HG03520 (cell line): ENCODE data around the gene AMD1.
"Not testable (repeated sequence)": the region's sequence is repeated elsewhere in the genome, so short reads cannot be mapped to it uniquely, and the experiment has no call there.

Experiments
- ATAC-seq: cut with Tn5 transposase; IDR thresholded peaks from one replicate; pipeline ENCODE4 v1.9.1; 2021; ENCODE audit warnings: mild to moderate bottlenecking, moderate library complexity; ENCODE audit not compliant: unreplicated experiment

AMD1 gene

DNA sequence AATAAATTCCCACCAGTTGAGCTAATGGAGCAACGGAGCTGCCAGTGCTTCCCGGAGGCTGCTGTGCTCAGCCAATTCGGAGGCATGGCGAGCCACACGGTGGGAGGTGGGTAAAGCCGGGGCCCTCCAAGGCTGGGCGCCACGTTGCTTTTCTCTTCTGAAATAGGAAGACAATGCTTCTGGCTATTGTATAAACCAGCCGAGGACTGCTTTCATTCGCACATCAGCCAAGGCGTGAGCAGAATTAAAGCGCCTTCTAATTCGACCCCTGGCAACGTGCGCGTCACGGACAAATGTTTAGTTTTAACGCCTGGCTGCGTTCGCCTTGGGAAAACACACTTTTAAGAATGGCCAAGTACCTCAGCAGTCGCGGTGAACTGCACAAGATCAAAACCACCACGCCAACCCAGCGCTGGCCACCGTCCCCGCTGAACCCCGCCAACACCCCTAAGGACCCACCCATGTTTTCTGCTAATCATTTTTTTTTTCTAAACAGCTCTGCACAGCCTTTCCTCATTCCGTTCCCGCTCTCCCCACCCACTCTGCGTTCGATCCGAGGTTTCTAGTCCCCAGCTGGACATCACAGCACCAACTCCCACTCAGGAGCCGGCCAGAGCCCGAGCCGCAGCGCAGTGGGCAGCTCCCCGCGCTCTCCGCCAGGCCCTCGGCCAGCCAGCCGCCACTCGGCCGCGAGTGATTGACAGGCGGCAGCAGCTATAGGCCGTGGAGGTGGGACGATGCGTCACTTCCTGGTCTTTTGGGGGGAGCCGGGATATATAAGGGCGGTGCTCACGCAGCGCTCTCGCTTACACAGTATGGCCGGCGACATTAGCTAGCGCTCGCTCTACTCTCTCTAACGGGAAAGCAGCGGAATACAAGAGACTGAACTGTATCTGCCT lies at the start of gene AMD1:
AMD1 (plus strand) TSS at position 805 of the 899 bp plus-strand sequence. CDS start 321 bp downstream, outside the sequence.
- peak; percentile 65 for ATAC-seq

- no peak for ATAC-seq
These were observed 48.1 kb upstream of the AMD1 start for GRCh38 chr6:110826236-110827129.

- no peak for ATAC-seq
These were observed 46.2 kb upstream of the AMD1 start for GRCh38 chr6:110828396-110828795.

- ATAC-seq: no peak
These were observed 43.2 kb upstream of the AMD1 start for GRCh38 chr6:110831405-110831804.

GRCh38 chr6:110833831-110834230 lies 40.8 kb upstream of the AMD1 start:
- no peak for ATAC-seq

DNA sequence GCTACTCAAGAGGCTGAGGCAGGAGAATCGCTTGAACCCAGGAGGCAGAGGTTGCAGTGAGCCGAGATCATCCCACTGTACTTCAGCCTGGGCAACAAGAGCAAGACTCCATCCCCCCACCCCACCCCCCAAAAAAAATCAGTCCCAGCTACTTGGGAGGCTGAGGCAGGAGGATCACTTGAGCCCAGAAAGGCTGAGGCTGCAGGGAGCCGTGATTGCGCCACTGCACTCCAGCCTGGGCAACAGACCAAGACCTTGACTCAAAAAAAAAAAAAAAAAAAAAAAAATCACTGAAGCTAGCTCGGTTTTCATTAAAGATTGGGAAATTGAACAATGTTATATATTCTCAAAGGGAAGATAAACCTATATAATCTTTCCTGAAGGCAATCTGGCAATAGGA lies 38.8 kb upstream of the AMD1 start:
- ATAC-seq: not testable (repeated sequence)

- ATAC-seq: no peak
These were observed 33.3 kb upstream of the AMD1 start for GRCh38 chr6:110841266-110841665.

GRCh38 chr6:110849781-110850180 lies 24.8 kb upstream of the AMD1 start:
- ATAC-seq: no peak

DNA sequence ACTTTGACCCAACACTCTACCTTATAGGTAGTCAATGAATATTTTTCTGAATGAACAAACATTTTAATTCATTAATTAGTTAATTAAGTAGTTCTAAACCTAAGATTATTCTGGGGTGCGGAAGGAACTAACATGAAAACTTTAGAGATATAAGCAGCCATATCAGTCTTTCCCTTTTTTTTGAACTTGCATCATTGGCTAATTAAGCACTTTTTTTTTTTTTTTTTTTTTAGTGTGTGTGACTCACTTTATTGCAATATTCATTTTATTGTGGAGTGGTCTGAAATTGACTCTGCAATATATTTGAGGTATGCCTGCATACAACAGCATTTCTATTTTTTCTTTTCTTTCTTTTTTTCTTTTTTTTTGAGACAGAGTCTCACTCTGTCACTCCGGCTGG lies 21.8 kb upstream of the AMD1 start:
- no peak for ATAC-seq

- ATAC-seq: no peak
These were observed 20.7 kb upstream of the AMD1 start for GRCh38 chr6:110853754-110854477.

DNA sequence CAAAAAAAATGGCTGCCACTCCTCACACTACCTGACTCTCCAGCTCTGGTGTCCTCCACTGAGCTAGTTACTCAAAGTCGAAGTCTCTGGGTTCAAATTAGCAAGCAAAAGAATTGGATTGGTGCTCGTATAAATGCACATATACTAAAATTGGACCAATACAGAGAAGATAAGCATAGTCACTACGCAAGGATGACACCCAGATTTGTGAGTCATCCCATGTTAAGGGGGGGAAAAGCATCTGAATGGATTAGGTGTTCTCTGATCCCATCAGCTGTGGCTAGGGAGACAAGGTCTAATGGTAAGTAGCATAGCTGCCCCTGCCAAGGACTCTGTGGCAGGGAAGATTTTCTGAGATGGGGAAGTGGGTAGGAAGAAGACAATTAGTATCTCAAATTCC lies 18.3 kb upstream of the AMD1 start:
- ATAC-seq: no peak

- no peak for ATAC-seq
These were observed 16.6 kb upstream of the AMD1 start for GRCh38 chr6:110858016-110858415.

DNA sequence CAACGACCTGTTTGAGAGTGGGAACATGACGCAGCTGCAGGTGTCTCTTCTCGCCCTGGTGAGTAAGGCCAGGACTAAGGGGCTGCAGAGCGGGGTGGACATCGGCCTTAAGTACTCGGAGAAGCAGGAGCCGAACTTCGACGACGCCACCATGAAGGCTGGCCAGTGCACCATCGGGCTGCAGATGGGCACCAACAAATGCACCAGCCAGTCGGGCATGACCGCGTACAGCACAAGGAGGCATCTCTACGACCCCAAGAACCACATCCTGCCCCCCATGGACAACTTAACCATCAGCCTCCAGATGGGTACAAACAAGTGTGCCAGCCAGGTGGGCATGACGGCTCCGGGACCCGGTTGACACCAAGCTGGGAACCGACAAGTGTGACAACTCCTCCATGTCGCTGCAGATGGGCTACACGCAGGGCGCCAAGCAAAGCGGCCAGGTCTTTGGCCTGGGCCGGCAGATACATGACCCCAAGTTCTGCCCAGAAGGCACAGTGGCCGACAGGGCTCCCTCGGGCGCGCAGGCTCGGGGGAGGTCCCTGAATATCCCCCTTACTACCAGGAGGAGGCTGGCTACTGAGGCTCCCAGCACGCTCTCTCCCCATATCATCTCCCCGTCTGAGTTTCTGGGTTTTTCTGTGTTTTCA lies 15.9 kb upstream of the AMD1 start:
- no peak for ATAC-seq

DNA sequence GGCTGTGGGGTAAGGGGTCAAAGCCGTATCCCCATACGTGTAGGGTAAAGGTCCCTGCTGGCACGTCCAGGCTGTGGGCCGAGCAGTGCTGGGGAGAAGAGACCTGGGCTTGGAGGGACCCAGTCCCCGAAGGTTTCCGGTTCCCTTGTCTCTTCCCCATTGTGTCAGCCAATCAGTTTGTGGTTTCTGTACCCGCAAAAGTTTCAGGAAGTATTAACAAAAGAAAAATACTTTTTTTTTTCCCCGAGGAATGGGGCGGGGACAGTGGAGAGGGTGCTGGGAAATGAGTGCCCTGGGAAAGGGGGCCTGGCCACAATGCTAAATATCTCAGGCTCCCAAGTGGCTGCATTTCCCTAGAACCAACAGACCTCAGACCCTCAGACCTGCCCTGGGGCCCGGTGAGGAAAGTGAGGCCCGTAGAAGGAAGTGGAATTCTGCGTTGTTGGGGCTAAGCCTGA lies 15.2 kb upstream of the AMD1 start:
- ATAC-seq: no peak

GRCh38 chr6:110864824-110865223 lies 9.8 kb upstream of the AMD1 start:
- ATAC-seq: no peak

GRCh38 chr6:110874880-110875547 lies 429 bp downstream of the AMD1 start:
- ATAC-seq: peak; percentile 5

DNA sequence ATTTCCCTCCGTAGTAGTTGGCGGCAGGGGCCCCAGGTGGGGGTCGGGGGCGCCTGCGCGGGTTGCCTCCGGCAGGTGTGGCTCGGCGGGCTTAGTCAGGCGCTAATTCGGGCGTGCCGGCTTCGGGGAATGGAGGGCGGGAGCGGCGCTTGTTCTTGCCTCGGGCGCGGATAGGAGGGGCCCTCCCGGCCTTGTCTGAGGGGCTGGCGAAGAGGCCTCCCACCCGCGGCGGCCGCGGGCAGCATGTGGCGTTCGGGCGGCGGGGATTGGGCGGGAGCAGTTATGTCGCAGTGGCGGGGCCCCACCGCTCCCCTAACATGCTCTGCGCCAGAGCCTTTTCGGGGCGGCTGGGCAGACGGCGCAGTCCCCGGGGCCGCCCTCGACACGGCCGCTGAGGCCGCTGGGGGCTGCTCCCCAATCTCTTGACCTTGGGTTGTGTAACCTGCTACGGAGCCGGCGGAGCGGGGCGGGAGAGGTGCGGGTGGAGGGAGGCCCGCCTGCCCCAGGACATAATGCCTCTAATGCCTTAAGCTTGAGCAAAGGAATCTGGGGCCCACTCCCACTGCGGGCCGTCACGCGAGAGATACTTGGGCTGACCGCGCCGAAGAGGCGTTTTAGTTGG lies 1.1 kb downstream of the AMD1 start:
- ATAC-seq: peak; percentile 13

- ATAC-seq: peak; percentile 36
These were observed 1.7 kb downstream of the AMD1 start for GRCh38 chr6:110876170-110876773.
